ENCODE results near the gene BYSL. TPM values are rescaled to one million over a fixed set of nuclear protein-coding genes. Genes with fewer than 3 reads are reported as not detected.
A peak's percentile ranks its signal among the peaks of the same experiment; 100 is the strongest.

The BYSL gene
- total RNA-seq, 2 experiments from 2014 or later: 23.9 to 24.8 TPM

DNA sequence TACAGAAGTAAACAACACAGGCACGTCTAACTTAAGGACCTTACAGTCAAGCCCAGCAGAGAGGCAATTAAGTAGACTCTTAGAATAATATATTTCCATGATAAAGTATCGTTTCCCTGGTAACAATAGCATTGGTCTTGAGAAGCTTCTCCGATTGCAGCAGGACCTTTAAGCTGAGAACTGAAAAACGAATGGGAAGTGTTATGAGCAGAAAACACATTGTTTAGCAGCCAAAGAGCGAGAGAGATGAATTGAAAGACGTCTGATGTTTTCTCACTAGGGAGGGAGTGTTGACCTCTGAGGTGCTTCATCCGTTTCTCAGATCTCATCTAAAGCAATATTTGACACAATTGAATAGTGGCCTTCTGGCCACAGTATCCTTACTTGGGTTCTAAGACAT, 855 bp downstream of the BYSL start:
- no peak for DNase-seq
- Mint-ChIP-seq H3K4me1 (peaks cover 56% of the 10 kb centered on the region), H3K27me3 (no peaks in the 10 kb centered on the region), H3K36me3 (ENCODE audit: low read depth) (peaks cover 36% of the 10 kb centered on the region), H3K27ac (peak overlapping the region; percentile 97), H3K4me3 (peak overlapping the region; percentile 95), H3K9me3 (no peaks in the 10 kb centered on the region)
- ChIA-PET CTCF (interaction anchor here (1.2 to 6.3 kb wide), 10 partner anchors 13 to 626 kb away, joined by 3 to 199 read pairs (median 10); partner anchors contain the start of genes CCND3, TAF8 and TOMM6), POLR2A (interaction anchor here (0.7 to 5.7 kb wide), 8 partner anchors 9 to 848 kb away, joined by 3 to 191 read pairs (median 7); partner anchors contain the start of genes CCND3, TAF8 and TOMM6)

DNA sequence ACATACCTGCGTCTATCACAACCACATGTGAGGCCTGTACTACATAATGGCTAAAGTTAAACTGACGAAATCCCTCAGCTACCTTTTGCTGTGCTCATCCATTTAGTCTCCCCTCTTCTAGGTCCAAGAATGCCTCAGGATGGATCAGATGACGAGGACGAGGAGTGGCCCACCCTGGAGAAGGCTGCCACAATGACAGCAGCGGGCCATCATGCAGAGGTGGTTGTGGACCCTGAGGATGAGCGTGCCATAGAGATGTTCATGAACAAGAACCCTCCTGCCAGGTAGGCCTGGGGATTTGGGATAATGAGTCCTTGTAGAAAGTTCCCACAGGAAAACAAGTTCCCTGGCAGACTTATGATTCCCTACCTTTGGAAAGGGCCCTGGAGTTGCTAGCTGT, 6.0 kb downstream of the BYSL start:
- H3K9me3 Mint-ChIP-seq: no peaks in the 10 kb centered on the region
- peaks cover 60% of the 10 kb centered on the region for H3K36me3 Mint-ChIP-seq (ENCODE audit: low read depth)
- H3K4me1 Mint-ChIP-seq: peaks cover 39% of the 10 kb centered on the region
- no peak for DNase-seq
- no peaks in the 10 kb centered on the region for H3K27me3 Mint-ChIP-seq
- no peak overlapping the region for H3K4me3 Mint-ChIP-seq
- H3K27ac Mint-ChIP-seq: peak overlapping the region; percentile 11
- ChIA-PET CTCF (interaction anchor here (1.0 kb wide), 1 partner anchor 9 kb away, joined by 3 read pairs; no protein-coding TSS in a partner anchor), POLR2A (interaction anchor here (5.6 to 17.3 kb wide), 2 partner anchors 12 to 117 kb away, joined by 29 to 553 read pairs; partner anchors contain the start of gene TAF8)

DNA sequence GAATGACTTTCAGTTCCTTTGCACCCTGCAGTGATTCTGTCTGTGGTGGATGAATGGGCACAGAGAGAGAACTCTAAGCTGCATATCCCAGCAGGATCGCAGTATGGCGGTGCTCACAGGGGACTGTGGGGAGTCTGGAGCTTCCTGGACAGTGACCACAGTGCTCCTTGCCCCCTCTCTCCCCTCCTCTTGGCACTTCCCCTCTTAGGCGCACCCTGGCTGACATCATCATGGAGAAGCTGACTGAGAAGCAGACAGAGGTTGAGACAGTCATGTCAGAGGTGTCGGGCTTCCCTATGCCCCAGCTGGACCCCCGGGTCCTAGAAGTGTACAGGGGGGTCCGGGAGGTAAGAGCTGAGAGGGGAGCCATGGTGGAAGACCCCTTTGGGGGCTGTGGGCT, 8.6 kb downstream of the BYSL start:
- H3K27ac Mint-ChIP-seq: no peak overlapping the region
- ChIA-PET CTCF (interaction anchor here (0.8 to 17.8 kb wide), 4 partner anchors 7 to 285 kb away, joined by 3 to 383 read pairs (median 98); partner anchors contain the start of genes BYSL, MED20 and TAF8), POLR2A (interaction anchor here (1.3 to 17.3 kb wide), 6 partner anchors 7 to 142 kb away, joined by 3 to 553 read pairs (median 17); partner anchors contain the start of genes BYSL, MED20, TAF8 and TOMM6)
- no peaks in the 10 kb centered on the region for H3K9me3 Mint-ChIP-seq
- H3K4me1 Mint-ChIP-seq: peaks cover 34% of the 10 kb centered on the region
- DNase-seq: no peak
- H3K36me3 Mint-ChIP-seq (ENCODE audit: low read depth): peaks cover 65% of the 10 kb centered on the region
- H3K27me3 Mint-ChIP-seq: no peaks in the 10 kb centered on the region
- no peak overlapping the region for H3K4me3 Mint-ChIP-seq

DNA sequence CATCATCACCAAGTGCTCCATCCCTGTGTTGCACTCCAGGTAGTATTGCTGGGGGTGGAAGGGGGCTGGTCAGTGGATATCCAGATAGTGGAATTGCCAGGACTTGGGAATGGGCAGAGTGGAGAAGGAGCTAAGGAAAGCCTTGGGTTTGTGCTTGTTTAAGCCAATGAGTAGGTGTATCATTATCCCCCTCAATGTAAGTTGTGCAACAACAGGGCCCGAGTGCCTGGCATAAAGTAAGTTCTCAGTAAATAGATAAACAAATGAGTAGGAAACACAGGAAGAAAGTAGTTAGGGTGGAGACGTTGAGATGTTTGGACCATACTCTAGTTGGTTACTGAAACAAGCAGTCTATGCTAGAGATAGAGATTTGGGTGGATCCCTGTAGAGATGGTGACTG, 10.5 kb downstream of the BYSL start:
- no peaks in the 10 kb centered on the region for H3K27me3 Mint-ChIP-seq
- H3K4me1 Mint-ChIP-seq: peaks cover 47% of the 10 kb centered on the region
- no peaks in the 10 kb centered on the region for H3K9me3 Mint-ChIP-seq
- POLR2A ChIA-PET: interaction anchor here (1.7 to 17.3 kb wide), 5 partner anchors 8 to 113 kb away, joined by 3 to 553 read pairs (median 29); partner anchors contain the start of genes BYSL, MED20 and TAF8
- H3K36me3 Mint-ChIP-seq (ENCODE audit: low read depth): peaks cover 77% of the 10 kb centered on the region
- no peak overlapping the region for H3K4me3 Mint-ChIP-seq
- no peak for DNase-seq
- CTCF ChIA-PET: interaction anchor here (0.8 to 17.8 kb wide), 3 partner anchors 9 to 114 kb away, joined by 3 to 383 read pairs (median 192); partner anchors contain the start of genes BYSL, MED20 and TAF8
- peak overlapping the region; percentile 70 for H3K27ac Mint-ChIP-seq

DNA sequence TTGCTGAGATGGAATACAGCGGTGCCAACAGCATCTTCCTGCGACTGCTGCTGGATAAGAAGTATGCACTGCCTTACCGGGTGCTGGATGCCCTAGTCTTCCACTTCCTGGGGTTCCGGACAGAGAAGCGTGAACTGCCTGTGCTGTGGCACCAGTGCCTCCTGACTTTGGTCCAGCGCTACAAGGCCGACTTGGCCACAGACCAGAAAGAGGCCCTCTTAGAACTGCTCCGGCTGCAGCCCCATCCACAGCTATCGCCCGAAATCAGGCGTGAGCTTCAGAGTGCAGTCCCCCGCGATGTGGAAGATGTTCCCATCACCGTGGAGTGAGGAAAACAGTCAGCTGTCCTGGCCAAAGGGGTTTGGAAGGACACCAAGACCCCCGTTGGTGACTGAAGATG, 11.1 kb downstream of the BYSL start:
- H3K4me1 Mint-ChIP-seq: peaks cover 49% of the 10 kb centered on the region
- peak overlapping the region; percentile 70 for H3K27ac Mint-ChIP-seq
- no peak overlapping the region for H3K4me3 Mint-ChIP-seq
- peaks cover 80% of the 10 kb centered on the region for H3K36me3 Mint-ChIP-seq (ENCODE audit: low read depth)
- POLR2A ChIA-PET: interaction anchor here (1.6 to 17.3 kb wide), 5 partner anchors 7 to 112 kb away, joined by 3 to 553 read pairs (median 29); partner anchors contain the start of genes BYSL, MED20, TAF8 and USP49
- no peak for DNase-seq
- H3K27me3 Mint-ChIP-seq: no peaks in the 10 kb centered on the region
- CTCF ChIA-PET: interaction anchor here (0.9 to 17.8 kb wide), 3 partner anchors 9 to 113 kb away, joined by 3 to 383 read pairs (median 192); partner anchors contain the start of genes BYSL, CCND3, MED20 and TAF8
- H3K9me3 Mint-ChIP-seq: no peaks in the 10 kb centered on the region

DNA sequence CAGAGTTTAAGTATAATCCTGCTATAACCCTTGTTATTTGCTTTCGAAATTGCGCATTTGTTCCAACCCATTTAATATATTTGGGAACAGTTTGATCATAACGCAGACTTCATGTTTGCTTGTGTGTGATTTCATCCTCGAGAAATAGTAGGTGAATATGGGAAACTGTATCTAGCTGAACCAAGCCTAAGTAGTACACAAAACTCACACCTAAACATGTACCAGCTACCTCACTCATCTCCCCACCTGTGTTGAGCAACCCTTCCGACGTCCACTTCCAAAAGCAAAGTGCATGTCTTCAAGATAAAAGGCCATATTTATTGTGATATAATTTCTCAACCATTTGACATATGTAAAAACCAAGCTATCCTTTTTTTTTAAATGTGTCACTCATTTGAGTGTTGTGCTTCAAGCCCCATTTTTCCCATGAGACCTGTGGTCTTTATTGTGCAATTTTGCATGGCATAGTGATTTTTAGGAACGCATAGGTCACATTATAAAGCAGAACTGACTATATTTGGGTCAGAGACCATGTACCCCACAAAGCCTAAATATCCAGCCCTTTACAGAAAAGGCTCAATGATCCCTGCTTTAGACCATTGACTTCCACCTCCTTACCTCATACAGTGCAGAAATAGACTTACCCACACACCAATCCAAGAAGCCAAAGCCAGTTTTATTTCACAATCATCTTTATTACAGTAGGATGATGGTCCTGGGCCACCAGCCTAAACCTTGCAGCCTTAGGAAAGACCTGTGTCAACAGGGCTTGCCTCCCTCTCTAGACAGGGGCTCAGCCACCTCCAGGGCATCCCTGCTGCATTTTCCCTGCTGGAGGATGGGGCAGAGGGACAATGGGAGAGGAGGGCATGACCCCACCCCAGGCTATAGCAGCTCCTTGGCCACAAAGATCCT, 13.2 kb downstream of the BYSL start:
- Mint-ChIP-seq H3K4me1 (peaks cover 67% of the 10 kb centered on the region), H3K9me3 (no peaks in the 10 kb centered on the region), H3K27me3 (no peaks in the 10 kb centered on the region), H3K4me3 (no peak overlapping the region), H3K27ac (peak overlapping the region; percentile 93), H3K36me3 (ENCODE audit: low read depth) (peaks cover 87% of the 10 kb centered on the region)
- POLR2A ChIA-PET: interaction anchor here (0.6 to 17.3 kb wide), 6 partner anchors 10 to 148 kb away, joined by 4 to 553 read pairs (median 14); partner anchors contain the start of genes BYSL, MED20, TAF8 and TOMM6
- DNase-seq: no peak
- CTCF ChIA-PET: interaction anchor here (1.8 to 17.8 kb wide), 3 partner anchors 11 to 147 kb away, joined by 4 to 383 read pairs (median 192); partner anchors contain the start of genes BYSL, MED20, TAF8 and TOMM6

DNA sequence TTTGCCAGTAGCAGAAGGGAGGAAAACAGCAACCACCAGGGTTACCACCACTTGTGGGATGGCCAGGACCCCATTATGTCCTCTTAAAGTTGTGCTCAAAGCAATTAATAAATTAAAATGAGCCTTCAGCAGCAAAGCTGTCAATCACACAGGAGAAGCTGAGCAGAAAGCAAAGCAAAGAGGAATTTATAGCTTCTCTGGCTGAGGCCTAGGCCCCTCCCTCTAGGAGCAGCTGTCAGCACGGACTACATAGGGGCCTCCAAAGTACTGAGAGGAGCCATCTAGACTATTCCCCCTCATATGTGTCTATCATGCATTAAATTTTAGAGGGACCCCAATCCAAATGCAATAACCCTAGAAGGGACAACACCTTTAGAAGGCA, 13.9 kb downstream of the BYSL start:
- Mint-ChIP-seq H3K27ac (peak overlapping the region; percentile 93), H3K36me3 (ENCODE audit: low read depth) (peaks cover 93% of the 10 kb centered on the region), H3K4me1 (peaks cover 67% of the 10 kb centered on the region), H3K27me3 (no peaks in the 10 kb centered on the region), H3K9me3 (no peaks in the 10 kb centered on the region), H3K4me3 (peak overlapping the region; percentile 25)
- no peak for DNase-seq
- CTCF ChIA-PET: interaction anchor here (0.6 to 17.8 kb wide), 9 partner anchors 12 to 152 kb away, joined by 3 to 383 read pairs (median 4); partner anchors contain the start of genes BYSL, MED20, TAF8 and TOMM6
- POLR2A ChIA-PET: interaction anchor here (0.6 to 17.3 kb wide), 8 partner anchors 9 to 148 kb away, joined by 3 to 553 read pairs (median 6); partner anchors contain the start of genes BYSL, MED20, TAF8 and TOMM6

DNA sequence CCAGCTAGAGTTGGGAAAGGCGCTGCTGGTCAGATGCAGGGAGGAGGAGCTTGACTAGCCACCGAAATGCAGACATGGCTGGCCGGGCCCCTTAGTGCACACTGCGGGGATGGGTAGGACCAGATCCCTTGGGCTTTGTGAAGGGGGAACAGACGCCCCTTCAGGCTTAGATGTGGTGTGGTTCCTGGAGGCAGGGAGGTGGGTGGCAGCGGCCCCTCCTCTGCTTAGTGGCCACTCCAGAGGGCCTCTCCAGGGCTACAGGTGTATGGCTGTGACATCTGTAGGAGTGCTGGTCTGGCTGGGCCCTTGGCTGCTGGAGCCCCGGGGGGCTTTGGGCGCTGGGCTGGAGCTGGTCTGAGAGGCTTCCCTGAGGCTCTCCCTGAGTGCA, 14.4 kb downstream of the BYSL start:
- Mint-ChIP-seq H3K27me3 (no peaks in the 10 kb centered on the region), H3K4me1 (peaks cover 67% of the 10 kb centered on the region), H3K36me3 (ENCODE audit: low read depth) (peaks cover 96% of the 10 kb centered on the region), H3K27ac (peak overlapping the region; percentile 93), H3K4me3 (peak overlapping the region; percentile 100), H3K9me3 (no peaks in the 10 kb centered on the region)
- no peak for DNase-seq
- CTCF ChIA-PET: interaction anchor here (0.6 to 17.8 kb wide), 12 partner anchors 8 to 153 kb away, joined by 3 to 383 read pairs (median 4); partner anchors contain the start of genes BYSL, MED20, TAF8 and TOMM6
- POLR2A ChIA-PET: interaction anchor here (0.7 to 17.3 kb wide), 15 partner anchors 9 to 149 kb away, joined by 3 to 553 read pairs (median 5); partner anchors contain the start of genes BYSL, MED20, TAF8 and TOMM6

DNA sequence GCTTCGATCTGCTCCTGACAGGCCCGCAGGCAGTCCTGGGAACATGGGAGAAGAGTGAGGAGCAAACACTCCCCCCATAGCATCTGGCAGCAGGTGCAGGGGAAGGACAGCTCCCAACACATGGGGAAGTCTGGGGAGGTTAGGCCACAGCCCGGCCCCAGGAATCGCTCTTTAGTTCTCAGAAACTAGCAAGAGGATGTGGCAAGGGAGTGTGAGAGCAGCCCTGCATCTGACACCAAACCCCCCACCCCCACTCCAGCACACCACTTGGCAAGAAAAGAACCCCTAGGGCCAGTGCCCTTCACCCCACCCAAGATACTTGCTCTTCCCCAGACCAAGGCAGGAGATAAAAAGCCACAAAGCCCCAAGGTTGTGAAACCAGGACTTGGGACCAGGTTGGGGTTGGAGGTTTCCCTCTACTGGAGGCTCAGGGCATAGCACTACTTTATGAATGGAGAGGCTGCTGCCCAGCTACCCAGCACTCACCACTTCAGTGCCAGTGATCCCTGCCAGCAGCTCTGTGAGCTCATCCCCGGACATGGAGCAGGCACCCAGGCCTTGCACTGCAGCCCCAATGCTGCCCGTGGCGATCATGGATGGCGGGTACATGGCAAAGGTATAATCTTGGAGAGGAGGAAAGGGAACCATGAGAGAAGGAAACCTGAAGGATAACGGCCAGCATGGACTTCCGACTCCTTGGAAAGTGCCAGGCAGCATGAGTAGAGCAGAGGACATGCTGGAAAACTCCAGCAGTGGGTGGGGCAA, 15.0 kb downstream of the BYSL start:
- CTCF ChIA-PET: interaction anchor here (0.6 to 17.8 kb wide), 14 partner anchors 9 to 153 kb away, joined by 3 to 383 read pairs (median 4); partner anchors contain the start of genes BYSL, MED20, TAF8 and TOMM6
- H3K27me3 Mint-ChIP-seq: no peaks in the 10 kb centered on the region
- DNase-seq: peak; percentile 95
- peak overlapping the region; percentile 93 for H3K27ac Mint-ChIP-seq
- peak overlapping the region; percentile 100 for H3K4me3 Mint-ChIP-seq
- POLR2A ChIA-PET: interaction anchor here (0.7 to 17.3 kb wide), 17 partner anchors 8 to 281 kb away, joined by 3 to 553 read pairs (median 5); partner anchors contain the start of genes BYSL, MED20, TAF8 and TOMM6
- no peaks in the 10 kb centered on the region for H3K9me3 Mint-ChIP-seq
- H3K36me3 Mint-ChIP-seq (ENCODE audit: low read depth): peaks cover 95% of the 10 kb centered on the region
- H3K4me1 Mint-ChIP-seq: peaks cover 66% of the 10 kb centered on the region

DNA sequence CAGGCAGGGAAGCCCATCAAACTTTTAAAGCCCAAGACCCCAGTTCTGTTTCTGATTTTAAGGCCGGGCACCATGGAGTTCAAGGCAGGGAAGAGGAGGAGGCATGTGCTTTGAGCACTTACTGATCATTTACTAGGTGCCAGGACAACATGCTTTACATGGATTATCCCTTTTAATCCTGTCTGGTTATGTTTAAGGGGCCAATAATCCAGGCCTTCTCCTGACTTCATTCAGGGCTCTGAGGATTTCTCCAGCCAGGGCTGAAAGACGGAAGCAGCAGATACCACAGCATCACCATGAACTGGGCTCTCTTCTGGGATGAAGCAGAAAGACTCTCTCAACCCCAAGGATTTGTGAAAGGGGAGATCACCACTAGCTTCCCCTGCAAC, 16.2 kb downstream of the BYSL start:
- peaks cover 61% of the 10 kb centered on the region for H3K4me1 Mint-ChIP-seq
- CTCF ChIA-PET: interaction anchor here (1.3 to 17.8 kb wide), 7 partner anchors 14 to 151 kb away, joined by 4 to 383 read pairs (median 11); partner anchors contain the start of genes BYSL, MED20, TAF8 and TOMM6
- peaks cover 83% of the 10 kb centered on the region for H3K36me3 Mint-ChIP-seq (ENCODE audit: low read depth)
- no peaks in the 10 kb centered on the region for H3K27me3 Mint-ChIP-seq
- H3K9me3 Mint-ChIP-seq: no peaks in the 10 kb centered on the region
- peak overlapping the region; percentile 93 for H3K27ac Mint-ChIP-seq
- no peak for DNase-seq
- peak overlapping the region; percentile 100 for H3K4me3 Mint-ChIP-seq
- POLR2A ChIA-PET: interaction anchor here (1.0 to 17.3 kb wide), 13 partner anchors 15 to 150 kb away, joined by 3 to 553 read pairs (median 12); partner anchors contain the start of genes BYSL, MED20, TAF8 and TOMM6

DNA sequence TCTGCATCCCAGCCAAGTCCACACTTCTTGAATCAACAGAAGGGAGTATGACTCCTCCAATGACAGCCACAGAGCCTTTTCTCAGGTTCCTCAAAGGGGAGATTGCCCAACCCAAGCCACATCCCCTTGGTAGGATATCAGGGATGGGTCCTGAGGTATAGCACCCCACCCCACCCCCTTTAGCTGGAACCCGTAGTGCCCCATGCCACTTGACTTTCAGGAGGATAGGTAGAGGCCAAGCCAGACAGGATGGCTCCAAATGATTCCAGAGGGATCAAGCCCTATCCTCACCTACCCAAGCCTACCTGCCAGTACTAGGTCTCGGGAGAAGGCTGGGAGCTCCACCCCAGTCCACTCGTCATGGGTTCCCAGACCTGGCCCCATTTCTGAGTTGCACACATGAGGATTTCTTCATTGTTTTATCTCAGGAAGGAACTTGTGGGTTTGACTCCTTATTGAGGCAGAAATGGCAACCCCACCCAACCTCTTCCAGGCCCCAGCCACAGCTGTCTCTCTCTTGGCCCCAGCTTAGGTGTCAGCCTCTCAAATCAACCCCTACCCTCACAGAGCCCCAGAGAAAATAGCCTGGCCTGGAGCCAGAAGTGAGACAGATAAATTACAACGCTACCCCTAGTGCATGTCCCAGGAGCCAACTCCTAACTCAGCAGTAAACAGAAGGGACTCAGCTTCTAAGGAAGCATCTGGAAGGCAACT, 16.7 kb downstream of the BYSL start:
- peaks cover 59% of the 10 kb centered on the region for H3K4me1 Mint-ChIP-seq

More for the DNA sequence above, 16.7 kb downstream of the BYSL start:
- Mint-ChIP-seq H3K27me3 (no peaks in the 10 kb centered on the region), H3K4me3 (peak overlapping the region; percentile 100), H3K9me3 (no peaks in the 10 kb centered on the region), H3K27ac (peak overlapping the region; percentile 93), H3K36me3 (ENCODE audit: low read depth) (peaks cover 78% of the 10 kb centered on the region)
- ChIA-PET POLR2A (interaction anchor here (1.0 to 17.3 kb wide), 14 partner anchors 9 to 151 kb away, joined by 3 to 553 read pairs (median 13); partner anchors contain the start of genes BYSL, MED20, TAF8 and TOMM6), CTCF (interaction anchor here (0.8 to 17.8 kb wide), 14 partner anchors 15 to 276 kb away, joined by 3 to 383 read pairs (median 6); partner anchors contain the start of genes BYSL, MED20, TAF8 and TOMM6)
- peak; percentile 68 for DNase-seq
